Gastrocnemius medialis (tissue), 4 donors: ENCODE data around the gene GAL3ST3.
A peak's percentile ranks its signal among the peaks of the same experiment; 100 is the strongest.

Experiments
- POLR2A ChIP-seq, 2 donors: fragments of 450-650 bp; IDR thresholded peaks; one replicate each; pipeline ENCODE4 v1.6.1; 2017; ENCODE audit warnings: antibody characterized with exemption in 2 of 2, mild to moderate bottlenecking in 2 of 2, moderate library complexity in 2 of 2
- TF ChIP-seq, protein P1 (sequence below), 5 experiments: fragments of 450-650 bp in 3 of 5; fragments of 200-600 bp in 2 of 5; sonication (generic) in 2 of 5; IDR thresholded peaks in 4 of 5; conservative IDR thresholded peaks in 1 of 5; 1 replicate in 4 of 5; 2 replicates in 1 of 5; pipeline ENCODE4 v1.5.1; 2016 to 2019; ENCODE audit warnings: antibody characterized with exemption in 5 of 5, mild to moderate bottlenecking in 3 of 5, moderate library complexity in 3 of 5

DNA sequence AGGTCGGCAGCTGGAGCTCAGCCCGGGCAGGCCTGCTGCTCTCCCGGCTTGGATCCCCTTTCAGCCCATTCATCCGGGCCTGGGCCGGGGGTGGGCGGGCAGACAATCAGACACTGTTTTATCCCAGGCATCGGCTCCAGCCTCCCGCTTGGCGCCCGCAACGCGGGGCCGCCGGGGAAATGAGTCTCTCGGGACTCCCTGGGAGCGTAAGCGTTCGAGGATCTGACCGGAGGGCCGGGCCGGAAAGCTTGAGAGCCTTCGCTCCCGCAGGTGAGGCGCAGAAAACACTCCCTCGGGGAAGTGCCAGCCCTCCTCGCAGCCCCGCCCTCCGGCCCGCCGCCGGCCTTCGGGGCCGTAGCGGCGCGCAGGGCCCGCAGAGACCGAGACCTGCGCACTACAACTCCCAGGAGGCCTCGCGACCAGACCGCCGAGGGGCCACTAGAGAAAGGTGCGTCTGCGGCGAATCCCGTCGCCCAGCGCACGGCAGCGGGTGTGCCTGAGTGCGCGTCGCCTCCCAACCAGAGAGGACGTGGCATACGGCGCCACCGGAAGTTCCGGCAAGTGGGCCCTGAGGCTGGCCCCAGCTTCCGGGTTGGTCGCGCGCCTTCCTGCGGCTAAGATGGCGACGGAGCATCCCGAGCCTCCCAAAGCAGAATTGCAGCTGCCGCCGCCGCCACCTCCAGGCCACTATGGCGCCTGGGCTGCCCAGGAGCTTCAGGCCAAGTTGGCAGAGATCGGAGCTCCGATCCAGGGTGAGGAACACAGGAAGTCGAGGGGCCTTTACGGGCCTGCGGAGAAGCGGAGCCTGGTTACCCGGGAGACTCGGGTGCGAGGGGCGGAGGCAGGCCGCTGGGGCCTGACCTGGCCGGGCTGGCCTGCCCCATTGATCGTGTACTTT lies 3.1 kb upstream of the GAL3ST3 start, which contains the start of gene SF3B2:
- TF ChIP-seq, protein P1, sequence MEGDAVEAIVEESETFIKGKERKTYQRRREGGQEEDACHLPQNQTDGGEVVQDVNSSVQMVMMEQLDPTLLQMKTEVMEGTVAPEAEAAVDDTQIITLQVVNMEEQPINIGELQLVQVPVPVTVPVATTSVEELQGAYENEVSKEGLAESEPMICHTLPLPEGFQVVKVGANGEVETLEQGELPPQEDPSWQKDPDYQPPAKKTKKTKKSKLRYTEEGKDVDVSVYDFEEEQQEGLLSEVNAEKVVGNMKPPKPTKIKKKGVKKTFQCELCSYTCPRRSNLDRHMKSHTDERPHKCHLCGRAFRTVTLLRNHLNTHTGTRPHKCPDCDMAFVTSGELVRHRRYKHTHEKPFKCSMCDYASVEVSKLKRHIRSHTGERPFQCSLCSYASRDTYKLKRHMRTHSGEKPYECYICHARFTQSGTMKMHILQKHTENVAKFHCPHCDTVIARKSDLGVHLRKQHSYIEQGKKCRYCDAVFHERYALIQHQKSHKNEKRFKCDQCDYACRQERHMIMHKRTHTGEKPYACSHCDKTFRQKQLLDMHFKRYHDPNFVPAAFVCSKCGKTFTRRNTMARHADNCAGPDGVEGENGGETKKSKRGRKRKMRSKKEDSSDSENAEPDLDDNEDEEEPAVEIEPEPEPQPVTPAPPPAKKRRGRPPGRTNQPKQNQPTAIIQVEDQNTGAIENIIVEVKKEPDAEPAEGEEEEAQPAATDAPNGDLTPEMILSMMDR (IDR thresholded peaks at IDR 0.05 in 4 of 5, conservative IDR thresholded peaks at IDR 0.05 in 1 of 5) = no peak
- TF ChIP-seq POLR2A (IDR thresholded peaks at IDR 0.05) = peak; percentile 39 to 69
